OCI-LY1 (cell line): Measurements from ENCODE around the gene DOCK6.

Experiments
- CTCF ChIP-seq: fragments of 200-600 bp; sonication (generic), shearing (Covaris generic); IDR thresholded peaks from 2 replicates; pipeline ENCODE4 v1.5.1; 2017; ENCODE audit warnings: mild to moderate bottlenecking, antibody characterized with exemption, low read length, moderate library complexity, mixed read lengths
- EZH2 ChIP-seq: fragments of 200-600 bp; sonication (generic), shearing (Covaris generic); IDR thresholded peaks from 2 replicates; pipeline ENCODE4 v1.8.0; 2017; ENCODE audit warnings: borderline replicate concordance, mixed run types, mild to moderate bottlenecking, antibody characterized with exemption, low read length, moderate library complexity, mixed read lengths

GRCh38 chr19:11234486-11235075 is 27.7 kb downstream of the DOCK6 start:
- no peak for TF ChIP-seq CTCF
- no peak for TF ChIP-seq EZH2
